ENCODE data around the gene AKR1C3.

DNA sequence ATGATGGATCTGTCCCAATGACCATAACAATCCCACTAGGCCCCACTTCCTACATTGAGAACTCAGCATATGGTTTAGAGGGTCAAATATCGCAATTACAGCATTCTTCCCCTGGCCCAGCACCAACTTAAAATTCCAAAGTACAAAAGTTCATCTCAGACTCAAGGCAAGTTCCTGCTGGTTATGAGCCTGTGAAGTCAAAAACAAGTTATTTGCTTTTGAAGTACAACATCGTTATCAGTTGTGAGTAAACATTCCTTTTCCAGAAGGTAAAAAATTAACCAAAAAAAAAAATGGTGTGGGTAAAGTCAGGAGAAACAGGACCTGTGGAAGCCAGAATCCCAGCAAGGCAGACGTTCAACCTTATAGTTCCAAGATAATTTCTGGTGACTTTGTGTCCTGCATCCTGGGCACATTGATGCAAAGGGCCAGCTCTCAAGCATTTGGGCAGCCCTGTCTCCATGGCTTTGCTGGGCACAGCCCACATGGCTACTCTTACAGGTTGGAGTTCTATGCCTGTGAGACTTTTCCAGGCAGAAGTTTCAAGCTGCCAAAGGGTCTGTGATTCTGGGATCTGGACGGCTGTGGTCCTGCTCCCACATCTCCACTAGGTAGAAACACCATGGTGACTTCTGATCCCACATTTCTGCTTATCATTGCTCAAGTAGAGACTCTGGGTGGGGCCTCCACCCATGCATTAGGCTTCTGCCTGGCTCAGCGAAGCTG is 53.2 kb downstream of the AKR1C3 start:
- no peak for TF ChIP-seq POLR2A (IDR thresholded peaks at IDR 0.05)
- TF ChIP-seq, protein P1, sequence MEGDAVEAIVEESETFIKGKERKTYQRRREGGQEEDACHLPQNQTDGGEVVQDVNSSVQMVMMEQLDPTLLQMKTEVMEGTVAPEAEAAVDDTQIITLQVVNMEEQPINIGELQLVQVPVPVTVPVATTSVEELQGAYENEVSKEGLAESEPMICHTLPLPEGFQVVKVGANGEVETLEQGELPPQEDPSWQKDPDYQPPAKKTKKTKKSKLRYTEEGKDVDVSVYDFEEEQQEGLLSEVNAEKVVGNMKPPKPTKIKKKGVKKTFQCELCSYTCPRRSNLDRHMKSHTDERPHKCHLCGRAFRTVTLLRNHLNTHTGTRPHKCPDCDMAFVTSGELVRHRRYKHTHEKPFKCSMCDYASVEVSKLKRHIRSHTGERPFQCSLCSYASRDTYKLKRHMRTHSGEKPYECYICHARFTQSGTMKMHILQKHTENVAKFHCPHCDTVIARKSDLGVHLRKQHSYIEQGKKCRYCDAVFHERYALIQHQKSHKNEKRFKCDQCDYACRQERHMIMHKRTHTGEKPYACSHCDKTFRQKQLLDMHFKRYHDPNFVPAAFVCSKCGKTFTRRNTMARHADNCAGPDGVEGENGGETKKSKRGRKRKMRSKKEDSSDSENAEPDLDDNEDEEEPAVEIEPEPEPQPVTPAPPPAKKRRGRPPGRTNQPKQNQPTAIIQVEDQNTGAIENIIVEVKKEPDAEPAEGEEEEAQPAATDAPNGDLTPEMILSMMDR (IDR thresholded peaks at IDR 0.05): peak in 1 of 6 experiments; percentile 5
